GM19324 (cell line): ENCODE results near the gene MRPS9.
A peak's percentile ranks its signal among the peaks of the same experiment; 100 is the strongest.

Experiments
- ATAC-seq: cut with Tn5 transposase; IDR thresholded peaks from one replicate; pipeline ENCODE4 v1.9.1; 2021; ENCODE audit warnings: mild to moderate bottlenecking, moderate library complexity; ENCODE audit not compliant: unreplicated experiment, low FRiP score

MRPS9 gene

GRCh38 chr2:105116348-105116747 lies 78.5 kb downstream of the MRPS9 start:
- no peak for ATAC-seq

- ATAC-seq, result no peak
These were observed 79.7 kb downstream of the MRPS9 start for GRCh38 chr2:105117565-105117964.

GRCh38 chr2:105118960-105119359 lies 81.1 kb downstream of the MRPS9 start:
- ATAC-seq, result no peak

- ATAC-seq, result no peak
These were observed 83.6 kb downstream of the MRPS9 start for GRCh38 chr2:105121434-105121833.

GRCh38 chr2:105125428-105125827 lies 87.6 kb downstream of the MRPS9 start:
- no peak for ATAC-seq

GRCh38 chr2:105125920-105126319 lies 88.1 kb downstream of the MRPS9 start:
- ATAC-seq, result no peak

GRCh38 chr2:105126336-105126735 lies 88.5 kb downstream of the MRPS9 start:
- no peak for ATAC-seq

GRCh38 chr2:105127289-105127915 lies 89.5 kb downstream of the MRPS9 start:
- no peak for ATAC-seq

- ATAC-seq, result peak; percentile 95
These were observed 91.9 kb downstream of the MRPS9 start for GRCh38 chr2:105129722-105130232.

GRCh38 chr2:105130546-105130945 lies 92.7 kb downstream of the MRPS9 start:
- no peak for ATAC-seq

- no peak for ATAC-seq
These were observed 96.2 kb downstream of the MRPS9 start for GRCh38 chr2:105134081-105134480.

GRCh38 chr2:105135436-105135835 lies 97.6 kb downstream of the MRPS9 start:
- ATAC-seq, result no peak

- no peak for ATAC-seq
These were observed 98.5 kb downstream of the MRPS9 start for GRCh38 chr2:105136394-105136793.

- no peak for ATAC-seq
These were observed 100.8 kb downstream of the MRPS9 start for GRCh38 chr2:105138643-105139042.

- ATAC-seq, result no peak
These were observed 101.8 kb downstream of the MRPS9 start for GRCh38 chr2:105139556-105140239.

- ATAC-seq, result no peak
These were observed 102.3 kb downstream of the MRPS9 start for GRCh38 chr2:105140240-105140568.

- no peak for ATAC-seq
These were observed 103.3 kb downstream of the MRPS9 start for GRCh38 chr2:105141099-105141614.

GRCh38 chr2:105142239-105142638 lies 104.4 kb downstream of the MRPS9 start:
- no peak for ATAC-seq

GRCh38 chr2:105143094-105143466 lies 105.2 kb downstream of the MRPS9 start:
- ATAC-seq, result no peak

- ATAC-seq, result no peak
These were observed 105.7 kb downstream of the MRPS9 start for GRCh38 chr2:105143467-105144151.

GRCh38 chr2:105144152-105144940 lies 106.5 kb downstream of the MRPS9 start:
- ATAC-seq, result no peak
